ENCODE results near the gene SNX22.
A peak's percentile ranks its signal among the peaks of the same experiment; 100 is the strongest.

The SNX22 gene

GRCh38 chr15:64151727-64152506, at the start of gene SNX22 (continued):
- TF ChIP-seq, protein P1, sequence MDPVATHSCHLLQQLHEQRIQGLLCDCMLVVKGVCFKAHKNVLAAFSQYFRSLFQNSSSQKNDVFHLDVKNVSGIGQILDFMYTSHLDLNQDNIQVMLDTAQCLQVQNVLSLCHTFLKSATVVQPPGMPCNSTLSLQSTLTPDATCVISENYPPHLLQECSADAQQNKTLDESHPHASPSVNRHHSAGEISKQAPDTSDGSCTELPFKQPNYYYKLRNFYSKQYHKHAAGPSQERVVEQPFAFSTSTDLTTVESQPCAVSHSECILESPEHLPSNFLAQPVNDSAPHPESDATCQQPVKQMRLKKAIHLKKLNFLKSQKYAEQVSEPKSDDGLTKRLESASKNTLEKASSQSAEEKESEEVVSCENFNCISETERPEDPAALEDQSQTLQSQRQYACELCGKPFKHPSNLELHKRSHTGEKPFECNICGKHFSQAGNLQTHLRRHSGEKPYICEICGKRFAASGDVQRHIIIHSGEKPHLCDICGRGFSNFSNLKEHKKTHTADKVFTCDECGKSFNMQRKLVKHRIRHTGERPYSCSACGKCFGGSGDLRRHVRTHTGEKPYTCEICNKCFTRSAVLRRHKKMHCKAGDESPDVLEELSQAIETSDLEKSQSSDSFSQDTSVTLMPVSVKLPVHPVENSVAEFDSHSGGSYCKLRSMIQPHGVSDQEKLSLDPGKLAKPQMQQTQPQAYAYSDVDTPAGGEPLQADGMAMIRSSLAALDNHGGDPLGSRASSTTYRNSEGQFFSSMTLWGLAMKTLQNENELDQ (tag by site-specific recombination; IDR thresholded peaks at IDR 0.05; ENCODE audit: low read depth): no peak
- TF ChIP-seq ZNF473 (tag by site-specific recombination; IDR thresholded peaks at IDR 0.05): no peak
- no peak for TF ChIP-seq ZNF558 (tag by site-specific recombination; IDR thresholded peaks at IDR 0.05)
- no peak for TF ChIP-seq WT1 (tag by site-specific recombination; IDR thresholded peaks at IDR 0.05)
- TF ChIP-seq ZNF248 (tag by site-specific recombination; IDR thresholded peaks at IDR 0.05): no peak
- TF ChIP-seq ZNF785 (tag by site-specific recombination; IDR thresholded peaks at IDR 0.05): no peak
- TF ChIP-seq ZSCAN23 (tag by site-specific recombination; IDR thresholded peaks at IDR 0.05): 0 out of 2 replicates have a peak, but pooled peaks have one; percentile 9
- no peak for TF ChIP-seq ZFP3 (tag by site-specific recombination; IDR thresholded peaks at IDR 0.05; ENCODE audit: low read depth)
- TF ChIP-seq SCRT2 (tag by site-specific recombination; IDR thresholded peaks at IDR 0.05): no peak
- no peak for TF ChIP-seq ZNF624 (tag by site-specific recombination; IDR thresholded peaks at IDR 0.05)
- TF ChIP-seq GLI4 (tag by site-specific recombination; IDR thresholded peaks at IDR 0.05): no peak; the same call in 1 of the 2 replicates
- no peak for TF ChIP-seq ZNF521 (tag by site-specific recombination; IDR thresholded peaks at IDR 0.05)
- no peak for TF ChIP-seq ZNF416 (tag by site-specific recombination; IDR thresholded peaks at IDR 0.05)
- TF ChIP-seq SP2 (tag by site-specific recombination; IDR thresholded peaks at IDR 0.05): peak; percentile 59
- no peak for TF ChIP-seq GLI2 (tag by site-specific recombination; IDR thresholded peaks at IDR 0.05; ENCODE audit: borderline replicate concordance, low read depth)
- TF ChIP-seq ZNF133 (tag by site-specific recombination; IDR thresholded peaks at IDR 0.05): no peak
- TF ChIP-seq ZNF571 (tag by site-specific recombination; IDR thresholded peaks at IDR 0.05): no peak
- TF ChIP-seq ZSCAN16 (tag by site-specific recombination; IDR thresholded peaks at IDR 0.05): no peak
- TF ChIP-seq HOXC10 (CRISPR knock-in tag; IDR thresholded peaks at IDR 0.05): no peak
- no peak for TF ChIP-seq ZNF366 (tag by site-specific recombination; conservative IDR thresholded peaks at IDR 0.05)
- TF ChIP-seq ZNF776 (tag by site-specific recombination; IDR thresholded peaks at IDR 0.05; ENCODE audit: borderline replicate concordance): no peak
- no peak for TF ChIP-seq TRIM28 (IDR thresholded peaks at IDR 0.05; ENCODE audit: borderline replicate concordance, low read length)
- no peak for TF ChIP-seq ZNF621 (tag by site-specific recombination; IDR thresholded peaks at IDR 0.05)
- TF ChIP-seq ZNF423 (tag by site-specific recombination; IDR thresholded peaks at IDR 0.05): no peak
- TF ChIP-seq, protein P2, sequence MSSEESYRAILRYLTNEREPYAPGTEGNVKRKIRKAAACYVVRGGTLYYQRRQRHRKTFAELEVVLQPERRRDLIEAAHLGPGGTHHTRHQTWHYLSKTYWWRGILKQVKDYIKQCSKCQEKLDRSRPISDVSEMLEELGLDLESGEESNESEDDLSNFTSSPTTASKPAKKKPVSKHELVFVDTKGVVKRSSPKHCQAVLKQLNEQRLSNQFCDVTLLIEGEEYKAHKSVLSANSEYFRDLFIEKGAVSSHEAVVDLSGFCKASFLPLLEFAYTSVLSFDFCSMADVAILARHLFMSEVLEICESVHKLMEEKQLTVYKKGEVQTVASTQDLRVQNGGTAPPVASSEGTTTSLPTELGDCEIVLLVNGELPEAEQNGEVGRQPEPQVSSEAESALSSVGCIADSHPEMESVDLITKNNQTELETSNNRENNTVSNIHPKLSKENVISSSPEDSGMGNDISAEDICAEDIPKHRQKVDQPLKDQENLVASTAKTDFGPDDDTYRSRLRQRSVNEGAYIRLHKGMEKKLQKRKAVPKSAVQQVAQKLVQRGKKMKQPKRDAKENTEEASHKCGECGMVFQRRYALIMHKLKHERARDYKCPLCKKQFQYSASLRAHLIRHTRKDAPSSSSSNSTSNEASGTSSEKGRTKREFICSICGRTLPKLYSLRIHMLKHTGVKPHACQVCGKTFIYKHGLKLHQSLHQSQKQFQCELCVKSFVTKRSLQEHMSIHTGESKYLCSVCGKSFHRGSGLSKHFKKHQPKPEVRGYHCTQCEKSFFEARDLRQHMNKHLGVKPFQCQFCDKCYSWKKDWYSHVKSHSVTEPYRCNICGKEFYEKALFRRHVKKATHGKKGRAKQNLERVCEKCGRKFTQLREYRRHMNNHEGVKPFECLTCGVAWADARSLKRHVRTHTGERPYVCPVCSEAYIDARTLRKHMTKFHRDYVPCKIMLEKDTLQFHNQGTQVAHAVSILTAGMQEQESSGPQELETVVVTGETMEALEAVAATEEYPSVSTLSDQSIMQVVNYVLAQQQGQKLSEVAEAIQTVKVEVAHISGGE (tag by site-specific recombination; conservative IDR thresholded peaks at IDR 0.05; ENCODE audit: low read depth): no peak
- no peak for TF ChIP-seq YY2 (tag by site-specific recombination; IDR thresholded peaks at IDR 0.05)
- TF ChIP-seq ZBTB6 (tag by site-specific recombination; IDR thresholded peaks at IDR 0.05): no peak
- TF ChIP-seq ZNF398 (tag by site-specific recombination; IDR thresholded peaks at IDR 0.05): 0 out of 2 replicates have a peak, but pooled peaks have one; percentile 40
- TF ChIP-seq ZNF837 (tag by site-specific recombination; IDR thresholded peaks at IDR 0.05): no peak
- TF ChIP-seq ZFP69B (tag by site-specific recombination; IDR thresholded peaks at IDR 0.05): peak; percentile 53; the same call in 1 of the 2 replicates
- 0 out of 2 replicates have a peak, but pooled peaks have one; percentile 43 for TF ChIP-seq ZNF610 (tag by site-specific recombination; IDR thresholded peaks at IDR 0.05; ENCODE audit: borderline replicate concordance)
- TF ChIP-seq ZBTB1 (tag by site-specific recombination; IDR thresholded peaks at IDR 0.05): no peak
- TF ChIP-seq ZNF266 (tag by site-specific recombination; IDR thresholded peaks at IDR 0.05; ENCODE audit: low read depth): no peak
- TF ChIP-seq ZNF670 (tag by site-specific recombination; IDR thresholded peaks at IDR 0.05; ENCODE audit: low read depth): no peak
